Measurements from ENCODE around the gene ZNF135.

DNA sequence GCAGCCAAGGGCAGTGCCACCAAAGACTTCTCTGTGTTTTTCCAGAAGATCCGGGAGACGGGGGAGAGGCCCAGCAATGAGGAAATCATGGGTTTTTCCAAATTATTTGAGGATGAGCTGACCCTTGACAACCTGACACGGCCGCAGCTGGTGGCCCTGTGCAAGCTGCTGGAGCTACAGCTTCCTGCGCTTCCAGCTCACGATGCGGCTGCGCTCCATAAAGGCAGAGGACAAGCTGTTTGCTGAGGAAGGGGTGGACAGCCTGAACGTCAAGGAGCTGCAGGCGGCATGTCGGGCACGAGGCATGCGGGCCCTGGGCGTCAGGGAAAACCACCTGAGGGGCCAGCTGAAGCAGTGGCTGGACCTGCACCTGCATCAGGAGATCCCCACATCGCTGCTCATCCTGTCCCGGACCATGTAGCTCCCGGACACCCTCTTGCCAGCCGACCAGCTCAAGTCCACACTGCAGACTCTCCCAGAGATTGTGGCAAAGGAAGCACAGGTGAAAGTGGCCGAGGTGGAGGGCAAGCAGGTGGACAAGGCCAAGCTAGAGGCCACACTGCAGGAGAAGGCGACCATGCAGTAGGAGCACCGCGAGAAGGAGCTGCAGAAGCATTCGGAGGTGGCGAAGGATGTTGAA lies 13.6 kb upstream of the ZNF135 start:
- TF ChIP-seq, protein P1, sequence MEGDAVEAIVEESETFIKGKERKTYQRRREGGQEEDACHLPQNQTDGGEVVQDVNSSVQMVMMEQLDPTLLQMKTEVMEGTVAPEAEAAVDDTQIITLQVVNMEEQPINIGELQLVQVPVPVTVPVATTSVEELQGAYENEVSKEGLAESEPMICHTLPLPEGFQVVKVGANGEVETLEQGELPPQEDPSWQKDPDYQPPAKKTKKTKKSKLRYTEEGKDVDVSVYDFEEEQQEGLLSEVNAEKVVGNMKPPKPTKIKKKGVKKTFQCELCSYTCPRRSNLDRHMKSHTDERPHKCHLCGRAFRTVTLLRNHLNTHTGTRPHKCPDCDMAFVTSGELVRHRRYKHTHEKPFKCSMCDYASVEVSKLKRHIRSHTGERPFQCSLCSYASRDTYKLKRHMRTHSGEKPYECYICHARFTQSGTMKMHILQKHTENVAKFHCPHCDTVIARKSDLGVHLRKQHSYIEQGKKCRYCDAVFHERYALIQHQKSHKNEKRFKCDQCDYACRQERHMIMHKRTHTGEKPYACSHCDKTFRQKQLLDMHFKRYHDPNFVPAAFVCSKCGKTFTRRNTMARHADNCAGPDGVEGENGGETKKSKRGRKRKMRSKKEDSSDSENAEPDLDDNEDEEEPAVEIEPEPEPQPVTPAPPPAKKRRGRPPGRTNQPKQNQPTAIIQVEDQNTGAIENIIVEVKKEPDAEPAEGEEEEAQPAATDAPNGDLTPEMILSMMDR (conservative IDR thresholded peaks at IDR 0.05; ENCODE audit: low read depth, low read length) = no peak
- no peak for TF ChIP-seq EZH2 (IDR thresholded peaks at IDR 0.05; ENCODE audit: low read length, unreplicated experiment)
- no peak for TF ChIP-seq EZH2phosphoT487 (IDR thresholded peaks at IDR 0.05; ENCODE audit: borderline replicate concordance, low read length)

Data from PC-3 (cell line).